Lower lobe of right lung (tissue), 2 donors: ENCODE measurements around the gene LOX. TPM values are rescaled to one million over a fixed set of nuclear protein-coding genes. Genes with fewer than 3 reads are reported as not detected.

Experiments
- ATAC-seq, 2 donors: fragments of 200-7000 bp; cut with Tn5 transposase; one replicate each; pipeline ENCODE4 v1.9.1; 2020 to 2022; ENCODE audit warnings: mild to moderate bottlenecking in 2 of 2, moderate library complexity in 2 of 2
- DNase-seq: peaks from one replicate; pipeline ENCODE4 v3.0.0-alpha.2; 2020
- H3K27ac ChIP-seq: fragments of 200-600 bp; one replicate; pipeline ENCODE4 v1.8.0; 2022
- H3K27me3 ChIP-seq: fragments of 200-600 bp; one replicate; pipeline ENCODE4 v1.8.0; 2022; ENCODE audit warnings: low read depth
- H3K36me3 ChIP-seq: fragments of 200-600 bp; one replicate; pipeline ENCODE4 v1.8.0; 2022; ENCODE audit warnings: mild to moderate bottlenecking
- H3K4me1 ChIP-seq: fragments of 200-600 bp; one replicate; pipeline ENCODE4 v1.8.0; 2022
- H3K4me3 ChIP-seq: fragments of 200-600 bp; one replicate; pipeline ENCODE4 v1.8.0; 2022; ENCODE audit warnings: mild to moderate bottlenecking
- H3K9me3 ChIP-seq: fragments of 200-600 bp; one replicate; pipeline ENCODE4 v1.8.0; 2022
- CTCF ChIP-seq: fragments of 200-600 bp; IDR thresholded peaks from one replicate; pipeline ENCODE4 v1.8.0; 2022; ENCODE audit warnings: antibody characterized with exemption, mild to moderate bottlenecking
- intact Hi-C: fragments of 100-400 bp; cut with DNase I; formaldehyde crosslinking; loops from one replicate; pipeline ENCODE4 v1.11.0; 2022
- total RNA-seq: library from RNA; stranded (reverse); fragmentation: NEBNext Ultra II Directional; extraction: Animal tissue kit (Norgen Biotek cat#: 25700); gene quantifications from one replicate; pipeline ENCODE4 v1.2.1, GENCODE V29; 2021
- donor health status: DM: no; HTN: yes; CAD: no; lungs with severe emphysema.

Gene LOX
- total RNA-seq, 1 donor from 2014 or later = 16.2 TPM

DNA sequence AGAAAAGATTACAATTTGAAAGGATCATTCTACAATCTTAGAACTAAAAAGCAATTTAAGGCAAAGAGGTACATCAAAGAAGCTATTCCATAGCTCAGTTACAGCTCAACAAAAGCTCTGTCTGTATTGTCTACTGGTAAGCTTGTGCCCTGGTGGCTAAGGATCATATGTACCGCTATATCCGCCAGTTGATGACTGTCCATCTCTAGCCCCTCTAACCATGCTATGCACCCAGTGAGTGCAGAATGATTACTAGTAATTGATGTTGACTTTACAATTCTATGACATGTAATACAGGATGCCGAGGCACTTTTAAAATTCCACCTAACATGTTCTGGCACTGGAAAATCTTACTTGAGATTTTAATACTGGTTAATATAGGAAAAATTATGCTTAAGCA is 13.1 kb downstream of the LOX start:
- intact Hi-C loops = no loop called here
- no peak for ATAC-seq
- Histone ChIP-seq H3K4me3 (no peak overlapping the region), H3K36me3 (no peaks in the 10 kb centered on the region), H3K27ac (no peak overlapping the region), H3K27me3 (no peaks in the 10 kb centered on the region), H3K9me3 (no peaks in the 10 kb centered on the region), H3K4me1 (no peaks in the 10 kb centered on the region)
- TF ChIP-seq CTCF = no peak
- no peak for DNase-seq

DNA sequence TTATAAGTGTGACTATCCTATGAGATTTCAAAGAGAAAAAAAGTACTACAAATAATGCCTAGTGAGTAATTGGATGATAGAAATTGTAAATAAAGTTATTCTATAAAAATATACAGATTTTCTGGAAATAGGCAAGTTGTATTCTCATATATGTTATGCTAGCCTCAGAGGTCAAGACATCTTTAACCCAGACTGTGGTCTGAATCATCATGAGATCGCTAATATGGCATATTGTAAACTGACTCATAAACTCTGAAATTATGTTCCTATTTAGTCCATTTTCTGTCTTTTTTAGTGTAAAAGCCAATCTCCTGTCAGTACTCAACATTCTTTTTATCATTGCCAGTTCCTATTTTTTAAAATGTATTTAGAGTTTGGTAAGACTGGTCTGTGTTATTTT is 14.2 kb downstream of the LOX start:
- no peak for DNase-seq
- ATAC-seq = no peak
- intact Hi-C loops = no loop called here
- Histone ChIP-seq H3K9me3 (no peaks in the 10 kb centered on the region), H3K4me1 (no peaks in the 10 kb centered on the region), H3K4me3 (no peak overlapping the region), H3K27me3 (no peaks in the 10 kb centered on the region), H3K36me3 (no peaks in the 10 kb centered on the region), H3K27ac (no peak overlapping the region)
- no peak for TF ChIP-seq CTCF

DNA sequence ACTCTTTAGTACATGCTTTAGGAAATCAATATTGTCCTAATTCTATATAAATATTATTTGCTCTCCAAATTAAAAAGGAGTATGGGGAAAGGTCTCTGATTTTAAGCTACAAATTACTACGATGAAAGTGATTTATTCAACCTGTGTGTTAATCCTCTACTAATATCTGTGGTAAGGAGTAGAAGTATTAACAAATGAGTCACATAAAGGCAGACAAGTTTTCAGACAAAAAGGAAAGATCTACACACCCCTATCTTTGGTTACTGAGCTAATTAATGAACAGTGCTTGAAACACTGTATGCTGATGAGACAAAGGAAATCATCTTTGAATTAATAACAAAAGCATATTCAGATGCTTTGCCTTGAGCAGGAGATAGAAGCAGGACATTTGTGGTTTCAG is 15.9 kb downstream of the LOX start:
- ATAC-seq (no peak), DNase-seq (no peak)
- Histone ChIP-seq H3K4me1 (no peaks in the 10 kb centered on the region), H3K4me3 (no peak overlapping the region), H3K36me3 (no peaks in the 10 kb centered on the region), H3K9me3 (no peaks in the 10 kb centered on the region), H3K27ac (no peak overlapping the region), H3K27me3 (no peaks in the 10 kb centered on the region)
- intact Hi-C loops = no loop called here
- TF ChIP-seq CTCF = no peak

DNA sequence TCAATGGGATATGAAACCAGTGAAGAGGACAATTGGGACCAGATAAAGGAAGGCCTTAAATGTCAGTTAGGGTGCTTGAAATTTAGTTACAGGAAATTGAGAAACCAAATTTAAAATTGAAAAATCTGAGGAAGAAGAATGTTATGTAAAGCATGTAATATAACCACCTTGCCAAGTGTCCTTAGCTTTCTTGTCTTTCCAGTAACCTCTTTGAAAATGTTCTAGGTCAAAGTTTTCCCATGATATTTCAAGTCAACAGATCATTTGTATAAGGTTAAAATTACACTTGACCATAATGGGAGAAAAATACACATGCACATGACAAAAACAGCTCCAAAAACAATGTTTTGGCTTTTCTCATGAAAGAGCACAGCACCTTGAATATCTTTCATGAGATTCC is 21.1 kb downstream of the LOX start:
- no peak for TF ChIP-seq CTCF
- intact Hi-C loops = no loop called here
- H3K36me3 ChIP-seq = no peaks in the 10 kb centered on the region
- no peaks in the 10 kb centered on the region for H3K27me3 ChIP-seq
- DNase-seq (no peak), ATAC-seq (no peak)
- H3K4me1 ChIP-seq = no peaks in the 10 kb centered on the region
- no peak overlapping the region for H3K27ac ChIP-seq
- H3K4me3 ChIP-seq = no peak overlapping the region
- H3K9me3 ChIP-seq = no peaks in the 10 kb centered on the region

- no peak for TF ChIP-seq CTCF
- Histone ChIP-seq H3K27ac (no peak overlapping the region), H3K4me3 (no peak overlapping the region), H3K36me3 (no peaks in the 10 kb centered on the region), H3K9me3 (no peaks in the 10 kb centered on the region), H3K4me1 (no peaks in the 10 kb centered on the region), H3K27me3 (no peaks in the 10 kb centered on the region)
- intact Hi-C loops = no loop called here
- ATAC-seq (no peak), DNase-seq (no peak)
These were observed 23.8 kb downstream of the LOX start for GRCh38 chr5:122054266-122054665.
